Skeletal muscle cell (primary cell): ENCODE results near the gene EP300.
"Not testable (repeated sequence)": the region's sequence is repeated elsewhere in the genome, so short reads cannot be mapped to it uniquely, and the experiment has no call there.

Experiments
- DNase-seq: peaks from one replicate; pipeline ENCODE4 v3.0.0-alpha.2; 2010; ENCODE audit warnings: low read depth
- H3K4me3 ChIP-seq: 2 replicates; pipeline ENCODE4 v1.5.1; 2011; ENCODE audit warnings: low read depth, mild to moderate bottlenecking, control low read depth, low read length, moderate library complexity

Gene EP300

DNA sequence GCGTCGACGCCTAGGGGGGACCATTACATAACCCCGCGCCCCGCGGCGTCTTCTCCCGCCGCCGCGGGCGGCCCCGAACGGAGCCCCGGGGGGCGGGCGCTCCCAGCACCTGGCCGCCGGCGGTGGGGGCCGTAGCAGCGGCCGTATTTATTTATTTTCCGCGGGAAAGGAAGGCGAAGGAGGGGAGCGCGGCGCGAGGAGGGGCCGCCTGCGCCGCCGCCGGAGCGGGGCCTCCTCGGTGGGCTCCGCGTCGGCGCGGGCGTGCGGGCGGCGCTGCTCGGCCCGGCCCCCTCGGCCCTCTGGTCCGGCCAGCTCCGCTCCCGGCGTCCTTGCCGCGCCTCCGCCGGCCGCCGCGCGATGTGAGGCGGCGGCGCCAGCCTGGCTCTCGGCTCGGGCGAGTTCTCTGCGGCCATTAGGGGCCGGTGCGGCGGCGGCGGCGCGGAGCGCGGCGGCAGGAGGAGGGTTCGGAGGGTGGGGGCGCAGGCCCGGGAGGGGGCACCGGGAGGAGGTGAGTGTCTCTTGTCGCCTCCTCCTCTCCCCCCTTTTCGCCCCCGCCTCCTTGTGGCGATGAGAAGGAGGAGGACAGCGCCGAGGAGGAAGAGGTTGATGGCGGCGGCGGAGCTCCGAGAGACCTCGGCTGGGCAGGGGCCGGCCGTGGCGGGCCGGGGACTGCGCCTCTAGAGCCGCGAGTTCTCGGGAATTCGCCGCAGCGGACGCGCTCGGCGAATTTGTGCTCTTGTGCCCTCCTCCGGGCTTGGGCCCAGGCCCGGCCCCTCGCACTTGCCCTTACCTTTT is at the start of gene EP300:
EP300 (plus strand) TSS at position 570 of the 795 bp plus-strand sequence. CDS start 413 bp downstream, outside the sequence.
- peak; percentile 23 for DNase-seq
- H3K4me3 ChIP-seq: peak within 1 kb of the TSS; percentile 84

DNA sequence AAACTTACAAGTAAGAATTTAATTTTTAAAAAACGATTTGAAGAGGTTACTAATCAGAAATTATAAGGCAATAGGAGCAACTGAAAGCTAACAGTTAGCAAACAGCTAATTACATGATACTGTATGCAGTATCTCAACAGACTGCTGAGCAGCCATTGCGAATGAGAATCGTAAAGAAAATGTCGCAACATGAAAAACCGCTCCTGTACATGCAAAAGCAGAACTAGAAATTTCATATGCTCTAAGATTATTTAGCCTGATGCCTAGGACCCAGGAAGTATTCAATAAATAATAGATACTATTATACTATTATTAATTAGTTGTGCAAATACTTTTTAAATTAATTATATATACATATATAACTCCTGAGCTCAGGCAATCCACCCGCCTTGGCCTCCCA is 48.7 kb upstream of the EP300 start:
- no peak overlapping the region for H3K4me3 ChIP-seq
- DNase-seq: no peak

DNA sequence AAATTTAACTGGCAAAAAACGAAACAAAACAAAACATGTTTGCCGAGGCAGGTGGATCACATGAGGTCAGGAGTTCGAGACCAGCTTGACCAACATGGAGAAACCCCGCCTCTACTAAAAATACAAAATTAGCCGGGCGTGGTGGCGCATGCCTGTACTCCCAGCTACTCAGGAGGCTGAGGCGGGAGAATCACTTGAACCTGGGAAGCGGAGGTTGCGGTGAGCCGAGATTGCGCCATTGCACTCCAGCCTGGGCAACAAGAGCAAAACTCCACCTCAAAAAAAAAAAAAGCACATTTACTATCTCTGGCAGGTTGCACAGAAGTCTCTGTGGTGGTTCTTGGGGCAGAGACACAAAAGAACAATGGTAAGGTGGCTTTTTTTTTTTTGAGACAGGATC is 46.8 kb upstream of the EP300 start:
- DNase-seq, H3K4me3 ChIP-seq: not testable (repeated sequence)

DNA sequence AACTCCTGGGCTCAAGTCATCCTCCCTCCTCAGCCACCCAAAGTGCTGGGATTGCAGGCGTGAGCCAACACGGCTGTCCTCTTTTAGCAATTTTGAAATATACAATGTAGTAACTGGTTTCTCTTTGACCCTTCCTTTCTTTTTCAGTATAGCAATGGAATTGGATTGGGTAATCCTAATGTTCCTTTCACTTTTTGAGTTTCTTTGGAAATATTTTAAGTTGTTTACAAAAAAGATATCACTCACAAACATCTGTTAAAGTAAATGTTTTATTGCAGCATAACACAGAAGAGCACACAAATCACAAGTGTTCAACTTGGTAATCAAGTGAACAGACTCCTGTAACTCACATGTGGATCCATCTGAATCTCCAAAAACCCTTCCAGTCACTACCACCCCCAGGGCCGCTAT is 44.6 kb upstream of the EP300 start:
- DNase-seq: no peak
- no peak overlapping the region for H3K4me3 ChIP-seq

DNA sequence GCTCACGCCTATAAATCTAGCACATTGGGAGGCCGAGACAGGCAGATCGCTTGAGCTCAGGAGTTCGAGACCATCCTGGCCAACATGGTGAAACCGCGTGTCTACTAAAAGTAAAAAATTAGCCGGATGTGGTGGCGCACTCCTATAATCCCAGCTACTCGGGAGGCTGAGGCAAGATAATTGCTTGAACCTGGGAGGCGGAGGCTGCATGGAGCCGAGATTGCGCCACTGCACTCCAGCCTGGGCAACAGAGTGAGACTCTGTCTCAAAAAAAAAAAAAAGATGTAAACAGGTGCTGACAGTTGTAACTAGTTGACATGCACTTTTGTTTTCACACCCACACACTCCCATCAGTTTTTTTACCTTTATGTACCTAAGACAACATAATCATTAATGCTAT is 44.0 kb upstream of the EP300 start:
- H3K4me3 ChIP-seq: peak overlapping the region; percentile 23
- DNase-seq: not testable (repeated sequence)

DNA sequence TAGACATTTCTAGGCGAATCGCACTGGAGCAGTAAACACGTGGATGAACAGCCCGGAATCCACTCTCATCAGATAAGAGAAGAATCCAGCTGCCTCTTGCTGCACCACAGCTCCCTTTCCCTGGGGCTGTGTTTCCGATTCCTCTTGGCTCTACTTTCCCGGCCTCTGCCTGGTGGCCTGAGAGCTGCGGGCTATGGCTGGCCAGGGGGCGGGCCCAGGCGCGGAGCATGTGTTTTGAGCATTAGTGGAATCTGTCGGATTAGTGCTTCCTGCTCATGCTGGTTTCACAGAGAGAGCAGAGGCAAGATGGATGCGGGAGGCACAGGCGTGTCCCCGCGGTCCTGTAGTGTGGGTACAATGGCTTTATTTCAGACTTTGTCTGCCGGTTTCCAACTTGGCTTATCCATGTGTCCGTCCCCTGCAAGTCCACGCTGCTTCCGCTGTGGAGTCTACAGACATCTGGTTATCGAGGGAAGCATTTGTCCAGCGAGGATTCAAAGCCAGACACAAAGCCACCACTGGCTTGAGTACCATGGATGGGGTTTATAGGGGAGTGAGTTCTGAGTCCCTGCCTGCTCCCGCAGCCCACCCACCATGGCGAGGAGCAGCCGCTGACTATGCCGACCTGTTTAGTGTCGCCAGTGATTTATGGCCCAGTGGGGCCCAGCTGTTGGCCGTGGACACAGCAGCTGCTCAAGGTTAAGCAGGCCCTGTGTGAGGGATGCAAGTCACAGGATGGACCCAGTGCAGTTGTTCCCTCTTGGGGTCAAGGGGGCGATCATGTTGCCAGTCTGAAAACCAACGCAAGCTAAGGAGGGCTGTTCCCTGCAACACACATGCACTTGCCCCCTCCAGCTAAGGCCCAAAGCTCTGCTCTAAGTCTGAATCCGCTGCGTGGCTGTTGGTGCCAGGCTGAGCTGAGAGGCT is 43.3 kb upstream of the EP300 start:
- DNase-seq: peak; percentile 40
- H3K4me3 ChIP-seq: peak overlapping the region; percentile 23

DNA sequence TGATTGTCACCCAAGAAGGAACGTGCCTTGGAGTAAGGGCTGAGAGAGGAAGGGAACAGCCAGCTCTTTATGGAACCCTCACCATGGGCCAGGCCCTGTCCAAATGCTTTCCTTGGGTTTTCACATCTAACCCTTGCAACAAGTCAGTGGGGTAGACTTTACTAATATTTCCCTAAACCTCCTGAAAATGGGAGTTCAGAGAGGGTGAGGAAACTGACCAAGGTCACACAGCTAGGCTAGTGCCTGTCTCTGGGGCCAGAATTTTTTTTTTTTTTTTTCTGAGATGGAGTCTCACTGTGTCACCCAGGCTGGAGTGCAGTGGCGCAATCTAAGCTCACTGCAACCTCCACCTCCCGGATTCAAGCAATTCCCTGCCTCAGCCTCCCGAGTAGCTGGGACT is 42.6 kb upstream of the EP300 start:
- not testable (repeated sequence) for DNase-seq, H3K4me3 ChIP-seq

DNA sequence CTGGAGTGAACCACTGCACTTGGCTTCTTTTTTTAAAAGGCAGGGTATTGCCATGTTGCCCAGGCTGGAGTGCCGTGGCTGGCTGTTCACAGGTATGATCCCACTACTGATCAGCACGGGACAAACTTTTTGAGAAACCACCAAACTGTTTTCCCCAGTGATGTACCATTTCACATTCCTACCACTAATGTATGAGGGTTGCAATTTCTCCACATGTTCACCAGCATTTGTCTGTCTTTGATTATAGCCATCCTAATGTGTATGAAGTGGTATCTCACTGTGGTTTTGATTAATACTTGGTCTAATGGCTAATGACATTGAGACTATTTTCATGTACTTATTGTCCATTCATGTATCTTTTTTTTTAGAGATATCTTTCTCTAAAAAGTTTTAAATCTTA is 41.5 kb upstream of the EP300 start:
- no peak for DNase-seq

DNA sequence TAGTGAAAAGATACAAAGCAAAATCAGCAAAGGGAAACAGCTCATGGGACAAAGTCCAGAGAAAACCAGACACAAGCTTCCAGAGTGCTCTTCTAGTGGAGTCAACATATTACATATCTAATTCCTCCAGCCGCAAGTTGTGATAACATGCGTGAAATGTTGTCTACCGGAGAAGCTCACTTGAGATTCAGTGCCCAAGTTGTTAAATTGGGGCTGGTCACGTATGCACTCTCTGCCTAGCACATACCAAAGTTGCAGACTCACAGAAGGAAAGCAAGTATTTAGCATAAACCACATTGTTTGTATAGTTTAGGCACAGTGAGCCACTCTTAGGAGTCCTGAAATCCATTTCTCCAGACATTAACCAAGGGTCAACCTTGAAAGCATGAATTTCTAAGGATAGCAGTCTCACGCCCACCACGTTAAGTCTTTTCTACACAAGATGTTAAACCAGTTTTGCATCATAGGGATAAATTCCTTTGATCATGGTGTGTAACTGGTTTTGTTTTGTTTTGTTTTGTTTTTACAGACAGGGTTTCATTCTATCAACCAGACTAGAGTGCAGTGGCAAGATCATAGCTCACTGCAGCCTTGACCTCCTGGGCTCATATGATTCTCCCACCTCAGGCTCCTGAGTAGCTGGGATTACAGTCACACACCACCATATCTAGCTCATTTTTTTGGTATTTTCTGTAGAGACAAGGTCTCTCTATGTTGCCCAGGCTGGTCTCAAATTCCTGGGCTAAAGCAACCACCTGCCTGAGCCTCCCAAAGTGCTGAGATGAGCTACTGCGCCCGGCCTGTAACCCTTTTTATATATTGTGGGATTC is 39.5 kb upstream of the EP300 start:
- no peak overlapping the region for H3K4me3 ChIP-seq
- peak; percentile 41 for DNase-seq

More for the DNA sequence above, 41.5 kb upstream of the EP300 start:
- H3K4me3 ChIP-seq: no peak overlapping the region

DNA sequence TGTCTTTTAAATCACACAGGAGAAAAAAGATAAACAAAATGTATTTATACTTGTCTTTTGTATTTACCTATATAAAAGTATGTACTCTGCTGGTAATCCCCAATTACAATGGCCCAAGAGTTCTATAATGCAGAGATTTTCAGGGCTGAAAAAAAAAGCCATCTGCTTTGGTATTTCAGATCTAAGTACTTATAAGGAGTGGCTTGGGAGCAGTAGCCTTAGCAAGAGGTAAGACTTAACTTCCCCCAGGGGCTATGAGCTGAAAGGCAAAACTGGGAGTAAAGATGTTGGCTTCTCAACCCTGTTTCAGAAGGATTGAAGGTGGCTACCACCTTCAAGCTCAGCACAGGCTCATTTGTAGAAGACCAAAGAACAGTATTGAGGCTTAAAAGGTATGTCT is 35.3 kb upstream of the EP300 start:
- DNase-seq: no peak
- H3K4me3 ChIP-seq: no peak overlapping the region

DNA sequence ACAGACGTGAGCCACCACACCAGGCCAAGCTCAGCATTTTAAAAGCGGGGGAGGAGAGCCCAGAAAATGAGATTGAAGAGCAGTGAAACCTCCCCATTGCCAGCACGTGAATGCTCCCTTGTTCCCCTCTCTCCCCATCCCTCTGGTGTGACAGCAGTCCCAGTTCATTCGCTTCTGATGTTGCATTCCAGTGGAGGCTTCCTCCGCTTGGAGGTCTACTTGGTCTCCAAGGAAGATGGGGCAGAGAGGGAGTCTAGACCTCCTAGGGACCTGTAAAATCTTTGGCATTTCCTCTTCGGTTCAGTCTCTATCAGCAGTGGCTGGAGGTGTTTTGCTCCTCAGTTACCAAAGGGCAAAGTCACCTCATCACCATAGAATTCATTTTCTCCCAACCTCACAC is 30.2 kb upstream of the EP300 start:
- no peak overlapping the region for H3K4me3 ChIP-seq
- no peak for DNase-seq

DNA sequence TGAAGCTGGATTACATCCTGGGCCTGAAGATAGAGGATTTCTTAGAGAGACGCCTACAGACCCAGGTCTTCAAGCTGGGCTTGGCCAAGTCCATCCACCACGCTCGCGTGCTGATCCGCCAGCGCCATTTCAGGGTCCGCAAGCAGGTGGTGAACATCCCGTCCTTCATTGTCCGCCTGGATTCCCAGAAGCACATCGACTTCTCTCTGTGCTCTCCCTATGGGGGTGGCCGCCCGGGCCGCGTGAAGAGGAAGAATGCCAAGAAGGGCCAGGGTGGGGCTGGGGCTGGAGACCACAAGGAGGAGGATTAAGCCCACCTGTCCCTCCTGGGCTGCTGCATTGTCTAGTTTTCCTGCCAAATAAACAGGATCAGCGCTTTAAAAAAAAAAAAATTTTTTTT is 28.1 kb upstream of the EP300 start:
- DNase-seq, H3K4me3 ChIP-seq: not testable (repeated sequence)

DNA sequence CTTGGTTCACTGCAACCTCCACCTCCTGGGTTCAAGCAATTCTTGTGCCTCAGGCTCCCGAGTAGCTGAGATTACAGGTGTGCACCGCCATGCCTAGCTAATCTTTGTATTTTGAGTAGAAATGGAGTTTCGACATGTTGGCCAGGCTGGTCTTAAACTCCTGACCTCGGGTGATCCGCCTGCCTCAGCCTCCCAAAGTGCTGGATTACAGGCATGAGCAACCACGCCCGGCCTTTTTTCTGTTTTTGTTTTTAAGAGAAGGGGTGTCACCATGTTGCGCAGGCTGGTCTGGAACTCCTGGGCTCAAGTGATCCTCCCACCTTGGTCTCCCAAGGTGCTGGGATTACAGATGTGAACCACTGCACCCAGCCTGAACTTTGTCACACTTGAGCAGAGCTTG is 26.1 kb upstream of the EP300 start:
- H3K4me3 ChIP-seq, DNase-seq: not testable (repeated sequence)

DNA sequence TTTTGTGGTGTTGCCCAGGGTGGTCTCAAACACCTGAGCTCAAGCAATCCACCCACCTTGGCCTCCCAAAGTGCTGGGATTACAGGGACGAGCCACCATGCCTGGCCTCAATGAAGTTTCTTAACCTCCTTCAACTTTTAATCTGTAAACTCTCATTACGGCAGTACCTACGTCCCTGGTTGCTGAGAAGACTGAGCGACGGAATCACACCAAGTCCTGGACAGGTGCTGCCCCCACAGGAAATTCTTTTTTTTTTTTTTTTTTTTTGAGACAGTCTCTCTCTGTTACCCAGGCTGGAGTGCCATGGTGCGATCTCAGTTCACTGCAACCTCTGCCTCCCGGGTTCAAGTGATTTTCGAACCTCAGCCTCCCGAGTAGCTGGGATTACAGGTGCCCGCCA is 24.4 kb upstream of the EP300 start:
- not testable (repeated sequence) for H3K4me3 ChIP-seq, DNase-seq

DNA sequence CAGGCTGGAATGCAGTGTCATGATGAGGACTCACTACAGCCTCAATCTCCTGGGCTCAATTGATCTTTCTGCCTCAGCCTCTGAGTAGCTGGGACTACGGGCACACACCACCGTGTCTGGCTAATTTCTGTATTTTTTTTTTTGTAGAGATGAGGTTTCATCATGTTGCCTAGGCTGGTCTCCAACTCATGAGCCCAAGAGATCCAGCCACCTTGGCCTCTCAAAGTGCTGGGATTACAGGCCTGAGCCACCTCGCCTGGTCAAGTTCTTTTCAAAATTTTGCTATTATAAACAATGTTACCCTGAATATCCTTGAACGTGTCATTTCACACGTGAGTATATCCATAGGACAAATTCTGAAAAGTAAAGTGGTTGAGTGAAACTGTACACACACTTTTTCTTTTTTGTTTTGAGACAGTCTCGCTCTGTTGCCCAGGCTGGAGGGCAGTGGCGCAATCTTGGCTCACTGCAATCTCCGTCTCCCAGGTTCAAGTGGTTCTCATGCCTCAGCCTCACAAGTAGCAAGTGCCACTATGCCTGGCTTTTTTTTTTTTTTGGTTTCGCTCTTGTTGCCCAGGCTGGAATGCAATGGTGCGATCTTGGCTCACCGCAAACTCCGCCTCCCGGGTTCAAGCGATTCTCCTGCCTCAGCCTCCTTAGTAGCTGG is 21.6 kb upstream of the EP300 start:
- DNase-seq: no peak
- no peak overlapping the region for H3K4me3 ChIP-seq

DNA sequence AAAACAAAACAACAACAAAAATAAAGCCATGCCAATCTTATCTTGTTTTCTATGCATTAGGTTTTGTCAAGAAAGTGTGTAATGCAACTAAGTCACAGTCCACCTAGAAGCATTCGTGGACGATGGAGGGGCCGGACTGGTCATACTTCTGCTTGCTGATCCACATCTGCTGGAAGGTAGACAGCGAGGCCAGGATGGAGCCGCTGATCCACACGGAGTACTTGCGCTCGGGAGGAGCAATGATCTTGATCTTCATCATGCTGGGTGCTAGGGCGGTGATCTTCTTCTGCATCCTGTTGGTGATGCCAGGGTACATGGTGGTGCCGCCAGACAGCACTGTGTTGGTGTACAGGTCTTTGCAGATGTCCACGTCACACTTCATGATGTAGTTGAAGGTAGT is 18.3 kb upstream of the EP300 start:
- no peak overlapping the region for H3K4me3 ChIP-seq
- no peak for DNase-seq

DNA sequence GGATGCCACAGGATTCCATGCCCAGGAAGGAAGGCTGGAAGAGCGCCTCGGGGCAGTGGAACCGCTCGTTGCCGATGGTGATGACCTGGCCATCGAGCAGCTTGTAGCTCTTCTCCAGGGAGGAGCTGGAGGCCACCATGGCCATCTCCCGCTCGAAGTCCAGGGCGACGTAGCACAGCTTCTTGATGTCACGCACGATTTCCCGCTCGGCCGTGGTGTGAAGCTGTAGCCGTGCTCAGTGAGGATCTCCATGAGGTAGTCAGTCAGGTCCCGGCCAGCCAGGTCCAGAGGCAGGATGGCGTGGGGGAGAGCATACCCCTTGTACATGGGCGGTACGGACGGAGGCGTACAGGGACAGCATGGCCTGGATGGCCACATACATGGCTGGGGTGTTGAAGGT is 17.9 kb upstream of the EP300 start:
- DNase-seq: no peak
- H3K4me3 ChIP-seq: no peak overlapping the region

DNA sequence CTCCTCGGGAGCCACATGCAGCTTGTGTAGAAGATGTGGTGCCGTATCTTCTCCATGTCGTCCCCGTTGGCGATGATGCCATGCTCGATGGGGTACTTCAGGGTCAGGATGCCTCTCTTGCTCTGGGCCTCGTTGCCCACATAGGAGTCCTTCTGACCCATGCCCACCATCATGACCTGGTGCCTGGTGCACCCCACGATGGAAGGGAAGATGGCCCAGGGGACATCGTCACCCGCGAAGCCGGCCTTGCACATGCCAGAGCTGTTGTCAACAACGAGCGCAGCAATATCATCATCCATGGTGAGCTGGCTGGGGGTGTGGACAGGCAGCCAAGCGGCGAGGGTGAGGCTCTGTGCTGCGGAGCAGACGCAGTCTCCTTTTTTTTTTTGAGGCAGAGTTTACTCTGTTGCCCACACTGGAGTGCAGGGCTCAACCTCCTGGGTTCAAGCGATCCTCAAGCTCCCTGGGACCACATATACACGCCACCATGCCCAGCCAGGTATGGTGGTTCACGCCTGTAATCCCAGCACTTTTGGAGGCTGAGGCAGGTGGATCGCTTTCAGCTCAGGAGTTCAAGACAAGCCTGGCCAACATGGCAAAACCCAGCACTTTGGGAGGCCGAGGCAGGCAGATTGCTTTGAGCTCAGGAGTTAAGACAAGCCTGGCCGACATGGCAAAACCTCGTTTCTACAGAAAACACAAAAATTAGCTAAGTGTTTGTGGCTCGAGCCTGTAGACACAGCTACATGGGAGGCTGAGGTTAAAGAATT is 17.3 kb upstream of the EP300 start:
- DNase-seq: no peak
- H3K4me3 ChIP-seq: no peak overlapping the region
